ENCODE data around the gene NMT2. TPM values are rescaled to one million over a fixed set of nuclear protein-coding genes. Genes with fewer than 3 reads are reported as not detected.

The NMT2 gene
- total RNA-seq, result 38.1 TPM

DNA sequence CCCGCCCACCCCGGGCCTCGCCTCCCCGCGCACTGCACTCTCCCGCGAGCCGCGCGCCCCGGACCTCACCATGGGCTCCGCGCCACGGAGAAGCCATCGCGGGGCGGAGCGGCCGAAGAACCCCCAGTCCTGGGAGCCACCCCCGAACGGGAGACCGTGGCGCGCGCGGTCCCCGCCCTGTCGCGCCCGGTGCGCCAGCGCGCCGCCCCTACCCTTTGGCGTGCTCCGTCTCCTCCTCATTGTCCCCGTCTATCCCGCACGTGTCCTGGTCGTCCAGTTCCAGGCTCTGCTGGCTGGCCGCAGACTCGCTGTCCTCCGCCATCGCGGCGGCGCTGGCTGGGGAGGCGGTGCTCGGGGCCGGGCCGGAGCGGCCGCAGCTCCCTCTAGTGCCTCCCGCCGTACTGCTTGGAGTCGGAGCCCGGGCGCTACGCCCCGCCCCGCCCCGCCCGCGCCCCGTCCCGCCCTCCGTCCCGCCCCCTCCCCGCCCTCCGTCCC lies at the start of gene NMT2:
NMT2 (minus strand) TSS at position 403 of the 495 bp plus-strand sequence; CDS start at position 322, 81 bp downstream.

DNA sequence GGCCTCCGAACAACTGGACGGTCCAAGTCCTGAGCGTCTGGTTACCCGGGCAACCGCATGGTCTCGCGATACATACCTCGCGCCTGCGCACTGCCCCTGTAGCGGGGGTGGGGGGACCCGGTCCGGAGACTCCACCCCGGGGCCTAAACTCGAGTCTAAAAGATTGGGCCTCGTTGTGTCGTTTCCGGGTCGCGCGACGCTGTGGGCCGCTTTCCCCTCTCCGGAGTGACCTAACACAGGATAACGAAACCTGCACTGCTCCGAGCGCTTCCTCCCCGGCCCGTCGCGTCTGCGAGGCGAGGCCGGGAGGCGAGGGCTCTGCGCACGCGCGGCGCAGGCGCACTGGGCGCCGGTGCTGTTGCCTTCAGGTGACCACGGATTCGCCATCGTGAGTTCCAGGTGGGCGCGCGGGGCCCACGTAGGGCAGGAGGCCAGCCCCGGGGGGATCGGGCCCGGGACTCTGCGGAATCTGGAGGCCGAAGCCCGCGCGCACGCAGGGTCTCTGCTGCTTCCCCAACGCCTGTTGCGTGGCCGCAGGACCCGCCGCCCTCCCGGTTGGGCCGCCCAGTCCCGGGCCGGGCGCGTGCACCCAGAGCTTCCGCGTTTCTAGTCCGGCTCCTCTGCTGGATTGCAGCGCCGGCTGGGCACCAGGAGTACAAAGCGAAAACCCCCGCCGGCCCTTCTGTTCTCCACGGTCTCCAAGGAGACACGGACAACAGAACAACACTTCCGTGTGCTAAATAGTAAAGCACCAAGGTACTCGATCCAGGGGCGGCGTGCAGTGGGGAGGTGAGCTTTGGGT lies 71.3 kb downstream of the NMT2 start, which contains the start of gene RPP38:
RPP38 (plus strand) TSS at position 345 of the 802 bp plus-strand sequence. CDS start 5,960 bp downstream, outside the sequence.

GRCh38 chr10:15088428-15089261 lies 79.8 kb downstream of the NMT2 start, which contains the start of gene ACBD7:
ACBD7 (minus strand) TSS chr10:15088776; CDS start chr10:15088728, 48 bp downstream.

Small RNA genes within 50 kb of the gene (small RNA-seq; reads per million reads assigned to genes)
- gene AL590365.1, result not detected

Other genes starting within 250 kb of the NMT2 start
- gene DCLRE1C, start 214.6 kb downstream of the NMT2 start, total RNA-seq, result 12.7 TPM
- not detected for gene MEIG1, start 209.3 kb downstream of the NMT2 start, total RNA-seq
- not detected for gene OLAH, start 124.8 kb downstream of the NMT2 start, total RNA-seq
- 54.2 TPM for gene ACBD7, start 79.9 kb downstream of the NMT2 start, total RNA-seq
- gene RPP38, start 71.3 kb downstream of the NMT2 start, total RNA-seq, result 10.1 TPM
- 35.1 TPM for gene FAM171A1, start 202.6 kb upstream of the NMT2 start, total RNA-seq

Data from diencephalon (tissue), 1 donor.